Endometrium (tissue), 2 donors: ENCODE measurements around the gene SIRT6.
"Not testable (repeated sequence)": the region's sequence is repeated elsewhere in the genome, so short reads cannot be mapped to it uniquely, and the experiment has no call there.

Experiments used
- FAIRE-seq: peaks from 2 replicates; lab custom pipeline; 2012; peaks lifted over from hg19 to GRCh38; lab: Jason Lieb, UNC
- donor health status: control.
- donor health status: control.

SIRT6 gene

DNA sequence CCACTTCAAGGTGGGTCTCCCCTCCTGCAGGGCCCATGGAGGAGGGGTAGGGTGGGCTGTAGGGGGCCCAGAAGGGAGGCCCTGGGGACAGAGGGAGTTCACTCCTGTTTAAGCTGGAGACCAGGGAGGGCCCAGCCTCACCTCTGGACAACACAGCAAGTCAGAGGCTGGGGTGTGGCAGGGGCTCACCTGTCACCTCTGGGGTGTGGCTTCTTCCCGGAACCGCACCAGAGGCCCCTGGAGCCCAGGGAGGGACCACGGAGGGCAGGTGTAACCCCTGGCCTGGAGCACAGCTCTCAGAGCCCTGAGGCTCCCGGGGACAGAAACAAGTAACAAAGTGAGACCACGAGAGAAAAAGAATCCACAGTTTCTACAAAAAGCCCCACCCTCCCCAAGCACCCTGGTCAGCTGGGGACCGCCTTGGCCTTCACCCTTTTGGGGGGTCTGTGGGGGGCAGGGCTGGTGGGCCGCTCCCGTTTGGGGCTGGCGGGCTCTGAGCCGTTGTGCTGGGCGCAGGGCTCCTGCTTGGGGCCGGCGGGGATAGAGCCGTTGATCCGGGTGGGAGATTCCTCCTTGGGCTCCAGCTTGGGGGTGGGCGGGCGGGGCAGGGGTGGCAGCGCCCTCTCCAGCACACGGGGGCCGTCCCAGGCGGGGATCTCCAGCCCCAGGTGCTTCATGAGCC lies 8.0 kb downstream of the SIRT6 start:
- no peak for FAIRE-seq

DNA sequence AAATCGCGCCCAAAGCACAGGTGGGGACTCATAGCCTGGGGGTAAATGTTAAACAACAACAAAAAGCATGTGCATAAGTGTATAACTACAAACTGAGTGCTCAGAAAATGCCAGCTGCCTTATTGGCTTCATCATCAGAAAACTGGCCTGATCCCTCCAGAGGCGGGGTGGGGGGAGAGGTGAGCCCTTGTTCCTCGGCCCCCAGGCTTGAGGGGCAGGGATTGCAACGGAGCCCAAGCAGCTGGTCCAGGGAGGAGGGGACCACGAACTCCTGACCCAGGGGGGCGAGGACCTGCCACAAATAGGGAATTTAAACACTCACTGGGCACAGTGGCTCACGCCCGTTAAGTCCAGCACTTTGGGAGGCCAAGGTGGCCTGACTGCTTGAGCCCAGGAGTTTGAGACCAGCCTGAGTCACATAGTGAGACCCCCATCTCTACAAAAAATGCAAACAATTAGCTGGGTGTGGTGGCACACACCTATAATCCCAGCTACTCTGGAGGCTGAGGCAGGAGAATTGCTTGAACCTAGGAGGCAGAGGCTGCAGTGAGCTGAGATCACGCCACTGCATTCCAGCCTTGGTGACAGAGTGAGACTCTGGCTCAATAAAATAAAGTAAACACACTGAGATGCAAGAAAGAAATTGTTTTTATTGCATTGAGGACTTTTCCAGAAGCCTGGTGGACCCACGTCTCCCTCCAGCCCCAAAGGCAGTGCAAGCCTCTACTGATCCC lies 8.7 kb downstream of the SIRT6 start:
- no peak for FAIRE-seq

DNA sequence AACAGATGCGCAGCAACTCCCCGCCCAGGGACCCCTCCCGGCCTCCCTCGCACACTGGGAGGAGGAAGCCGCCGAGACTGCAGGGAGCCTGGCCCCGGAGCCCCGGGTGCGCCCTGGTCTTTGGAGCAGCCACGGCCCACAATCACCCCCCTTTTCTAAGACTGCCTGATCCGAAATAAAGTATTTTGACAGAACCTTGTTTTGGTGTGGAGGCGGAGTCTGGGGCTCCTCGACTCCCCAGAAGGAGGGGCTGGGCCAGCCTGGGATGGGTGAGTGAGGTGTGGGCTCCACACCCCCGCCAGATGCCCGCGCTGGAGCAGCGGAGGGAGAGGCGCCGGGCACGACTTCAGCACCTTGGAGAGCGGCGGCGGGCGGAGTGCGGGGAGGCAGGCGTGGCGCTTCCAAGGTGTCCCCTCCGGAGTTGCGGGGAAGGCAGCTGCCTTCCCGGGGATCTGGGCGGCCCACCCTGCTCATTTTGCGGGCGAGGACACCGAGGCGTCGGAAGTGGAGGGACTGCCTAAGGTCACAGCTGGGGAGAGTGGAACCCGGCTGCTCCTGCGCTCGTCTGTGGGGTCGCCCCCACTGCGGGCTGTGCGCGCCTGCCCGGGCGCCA lies 9.4 kb downstream of the SIRT6 start:
- FAIRE-seq: no peak

DNA sequence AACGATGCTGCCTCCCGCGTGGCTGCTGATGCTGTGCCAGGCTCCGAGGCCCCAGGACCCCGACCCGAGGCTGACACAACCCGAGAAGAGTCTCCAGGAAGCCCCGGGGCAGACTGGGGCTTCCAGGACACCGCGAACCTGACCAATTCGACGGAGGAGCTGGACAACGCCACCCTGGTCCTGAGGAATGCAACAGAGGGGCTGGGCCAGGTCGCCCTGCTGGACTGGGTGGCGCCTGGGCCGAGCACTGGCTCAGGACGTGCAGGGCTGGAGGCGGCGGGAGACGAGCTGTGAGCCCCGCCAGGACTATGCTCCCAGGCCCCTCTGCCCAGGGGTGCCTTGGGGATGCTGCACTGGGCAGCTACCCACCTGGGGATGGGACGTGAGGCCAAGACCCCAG lies 10.7 kb downstream of the SIRT6 start:
- FAIRE-seq: no peak

DNA sequence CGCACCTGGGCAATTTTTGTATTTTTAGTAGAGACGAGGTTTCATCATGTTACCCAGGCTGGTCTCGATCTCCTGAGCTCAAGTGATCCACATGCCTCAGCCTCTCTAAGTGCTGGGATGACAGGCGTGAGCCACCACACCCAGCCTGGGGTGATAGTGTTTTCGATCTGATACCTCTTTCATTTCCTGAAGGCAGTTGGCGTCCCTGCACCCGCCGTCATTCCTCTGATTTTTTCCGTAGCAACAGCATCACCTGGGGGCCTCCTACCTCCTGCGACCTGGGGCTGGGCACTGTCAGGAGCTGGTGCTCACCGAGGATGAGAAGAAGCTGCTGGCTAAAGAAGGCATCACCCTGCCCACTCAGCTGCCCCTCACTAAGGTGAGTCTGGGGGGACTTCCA lies 18.1 kb downstream of the SIRT6 start:
- FAIRE-seq: no peak

DNA sequence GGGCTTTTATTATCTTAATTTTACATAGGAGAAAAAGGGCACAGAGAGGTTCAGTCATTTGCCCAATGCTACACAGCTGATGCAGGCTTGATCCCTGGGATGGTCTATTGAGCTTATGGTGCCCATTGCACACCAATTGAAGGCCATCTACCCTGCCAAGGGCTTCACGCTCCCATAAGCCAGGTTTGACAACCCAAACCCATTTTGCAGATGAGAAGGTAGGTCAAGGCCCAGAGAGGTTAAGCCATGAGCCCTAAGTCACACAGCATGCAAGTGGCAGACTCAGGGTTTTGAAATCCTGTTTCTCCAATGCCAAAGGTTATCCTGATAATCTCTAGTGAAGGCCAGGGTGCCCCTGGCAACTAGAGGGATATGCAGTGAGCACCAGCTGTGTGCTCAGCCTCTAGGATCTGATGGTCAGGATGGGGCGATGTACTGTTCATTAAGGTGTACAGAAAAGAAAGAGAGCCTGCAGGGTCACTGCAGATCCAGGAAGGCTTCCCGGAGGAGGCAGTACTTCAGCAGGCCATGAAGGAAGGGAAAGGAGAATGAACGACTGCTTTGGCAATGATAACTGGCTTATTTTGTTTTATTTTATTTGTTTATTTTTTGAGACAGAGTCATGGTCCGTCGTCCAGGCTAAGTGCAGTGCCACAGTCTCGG lies 20.8 kb downstream of the SIRT6 start:
- no peak for FAIRE-seq

DNA sequence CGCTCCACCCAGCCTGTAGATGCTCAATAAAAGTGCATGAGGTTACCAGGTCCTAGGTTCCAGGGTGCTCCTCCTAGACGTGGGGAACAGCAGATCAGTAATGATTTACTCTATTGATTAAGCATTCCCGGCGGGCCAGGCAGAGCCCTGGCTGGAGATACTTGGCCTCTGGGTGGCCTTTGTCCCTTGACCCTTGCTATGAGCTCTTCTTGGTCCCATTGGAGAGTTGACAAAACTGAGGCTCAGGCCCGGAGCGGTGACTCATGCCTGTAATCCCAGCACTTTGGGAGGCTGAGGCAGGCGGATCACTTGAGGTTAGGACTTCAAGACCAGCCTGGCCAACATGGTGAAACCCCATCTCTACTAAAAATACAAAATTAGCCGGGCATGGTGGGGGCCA lies 24.4 kb downstream of the SIRT6 start:
- FAIRE-seq: not testable (repeated sequence)

DNA sequence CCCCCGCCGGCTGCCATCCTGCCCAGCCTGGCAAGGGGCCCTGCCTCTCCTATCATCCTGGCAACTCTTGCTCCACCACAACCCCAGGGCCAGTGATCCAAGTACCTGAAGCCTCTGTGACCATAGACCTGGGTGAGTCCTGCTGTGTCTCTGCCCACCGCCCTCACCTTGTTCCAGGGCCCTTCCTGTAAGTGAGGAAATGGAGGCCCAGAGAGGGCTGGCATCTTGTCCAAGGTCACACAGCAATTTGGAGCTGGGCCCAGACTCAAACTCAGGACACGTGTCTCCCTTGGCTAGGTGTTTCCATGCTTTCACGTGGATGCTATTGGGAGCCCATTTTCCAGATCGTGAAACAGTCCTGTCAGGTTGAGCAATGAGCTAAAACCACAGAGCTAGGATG lies 25.2 kb downstream of the SIRT6 start:
- FAIRE-seq: no peak

DNA sequence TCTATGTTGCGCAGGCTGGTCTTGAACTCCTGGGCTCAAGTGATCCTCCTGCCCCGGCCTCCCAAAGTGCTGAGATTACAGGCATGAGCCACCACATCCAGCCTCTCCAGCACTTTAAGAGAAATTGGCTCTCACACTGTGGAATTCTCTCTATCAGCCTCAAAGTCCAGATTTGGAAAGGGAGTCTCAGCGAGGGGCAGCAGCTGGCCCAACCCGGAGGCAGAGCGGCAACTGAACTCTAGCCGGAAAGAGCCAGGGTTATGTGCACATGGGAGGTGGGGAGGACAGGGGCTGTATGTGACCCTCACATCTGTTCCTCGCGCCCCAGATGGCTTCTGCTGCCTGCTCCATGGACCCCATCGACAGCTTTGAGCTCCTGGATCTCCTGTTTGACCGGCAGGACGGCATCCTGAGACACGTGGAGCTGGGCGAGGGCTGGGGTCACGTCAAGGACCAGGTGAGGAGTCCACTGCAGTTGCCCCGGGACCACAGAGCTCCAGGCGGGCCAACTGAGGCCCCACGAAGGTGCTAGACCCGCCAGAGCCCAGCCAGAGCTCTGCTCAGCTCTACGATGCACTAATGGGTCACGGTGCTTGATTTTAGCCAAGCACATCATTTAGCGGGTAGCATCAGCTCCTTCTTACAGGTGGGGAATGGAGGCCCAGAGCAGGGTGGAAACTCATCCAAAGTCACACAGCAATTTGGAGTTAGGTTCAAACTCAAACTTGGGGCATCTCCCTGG lies 27.6 kb downstream of the SIRT6 start:
- FAIRE-seq: no peak

DNA sequence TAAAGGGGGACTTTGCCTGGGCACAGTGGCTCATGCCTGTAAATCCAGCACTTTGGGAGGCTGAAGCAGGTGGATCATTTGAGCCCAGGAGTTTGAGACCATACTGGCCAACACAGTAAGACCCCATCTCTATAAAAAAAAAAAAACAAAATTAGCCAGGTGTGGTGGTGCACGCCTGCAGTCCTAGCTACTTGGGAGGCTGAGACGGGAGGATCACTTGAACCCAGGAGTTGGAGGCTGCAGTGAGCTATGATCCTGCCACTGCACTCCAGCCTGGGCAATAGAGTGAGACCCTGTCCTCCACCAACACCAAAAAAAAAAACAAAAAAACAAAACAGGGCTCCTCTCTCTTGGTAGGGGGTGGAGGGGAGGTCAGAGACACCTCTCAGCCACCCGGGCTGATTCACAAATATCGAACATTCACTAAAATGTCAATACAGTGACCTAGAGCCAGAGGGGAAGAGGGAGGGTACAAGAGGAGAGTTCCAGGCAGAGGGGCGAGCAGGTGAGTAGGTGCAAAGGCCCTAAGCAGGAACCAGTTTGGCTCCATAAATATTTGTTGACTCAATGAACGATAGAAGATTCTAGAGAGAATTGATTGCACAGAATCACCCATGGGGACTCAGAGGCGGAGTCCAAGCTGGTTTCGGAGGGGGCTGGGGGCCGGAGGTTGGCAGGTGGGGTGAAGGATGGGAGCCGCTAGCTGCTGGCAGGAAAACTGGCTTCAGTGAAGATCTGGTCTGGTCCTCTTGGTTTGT lies 29.9 kb downstream of the SIRT6 start:
- no peak for FAIRE-seq

DNA sequence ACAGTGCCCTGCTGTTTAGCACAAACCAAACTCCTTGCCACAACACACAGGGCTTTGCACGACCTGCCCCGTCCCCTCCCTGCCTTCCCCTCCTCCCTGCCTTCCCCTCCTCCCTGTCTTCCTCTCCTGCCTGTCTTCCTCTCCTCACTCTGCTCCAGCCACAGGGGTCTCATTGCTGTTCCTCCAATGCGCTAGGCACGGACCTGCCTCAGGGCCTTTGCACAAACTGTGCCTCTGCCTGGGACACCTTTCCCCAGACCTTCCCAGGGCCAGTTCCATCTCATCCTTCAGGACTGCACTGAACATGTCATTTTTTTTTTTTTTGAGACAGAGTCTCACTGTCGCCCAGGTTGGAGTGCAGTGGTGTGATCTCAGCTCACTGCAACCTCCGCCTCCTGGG lies 30.7 kb downstream of the SIRT6 start:
- no peak for FAIRE-seq

DNA sequence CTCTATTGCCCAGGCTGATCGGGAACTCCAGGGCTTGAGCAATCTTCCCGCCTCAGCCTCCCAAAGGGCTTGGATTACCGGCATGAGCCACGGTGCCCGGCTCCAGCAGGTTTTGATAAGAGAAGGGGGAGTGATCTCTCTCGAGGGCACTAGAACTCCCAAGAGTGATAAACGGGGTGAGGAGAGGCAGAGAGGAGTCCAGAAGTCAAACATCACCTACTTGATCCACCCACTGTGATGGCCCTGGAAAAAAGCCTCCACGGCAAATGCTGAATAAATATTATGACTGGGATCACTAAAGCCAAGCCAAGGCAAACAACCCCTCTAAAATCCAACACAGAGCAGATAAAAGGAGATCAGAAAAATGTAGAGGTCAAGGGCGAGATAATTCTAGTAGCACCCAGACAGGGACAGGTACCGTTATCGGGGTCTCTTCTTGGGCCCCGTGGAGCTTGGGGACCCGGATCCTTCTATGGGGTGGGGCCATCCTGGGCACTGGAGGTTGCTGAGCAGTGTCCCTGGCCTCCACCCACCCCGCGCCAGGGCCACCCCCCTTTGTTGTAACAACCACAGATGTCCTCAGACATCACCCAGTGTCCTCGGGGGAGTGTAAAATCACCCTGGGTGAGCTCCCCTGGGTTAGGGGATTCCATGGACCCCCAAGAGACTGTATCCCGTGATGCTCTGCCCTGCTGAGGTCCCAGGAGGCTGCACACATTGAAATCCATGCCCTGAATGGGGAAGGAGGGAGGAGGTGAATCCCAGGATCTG lies 32.7 kb downstream of the SIRT6 start:
- no peak for FAIRE-seq

DNA sequence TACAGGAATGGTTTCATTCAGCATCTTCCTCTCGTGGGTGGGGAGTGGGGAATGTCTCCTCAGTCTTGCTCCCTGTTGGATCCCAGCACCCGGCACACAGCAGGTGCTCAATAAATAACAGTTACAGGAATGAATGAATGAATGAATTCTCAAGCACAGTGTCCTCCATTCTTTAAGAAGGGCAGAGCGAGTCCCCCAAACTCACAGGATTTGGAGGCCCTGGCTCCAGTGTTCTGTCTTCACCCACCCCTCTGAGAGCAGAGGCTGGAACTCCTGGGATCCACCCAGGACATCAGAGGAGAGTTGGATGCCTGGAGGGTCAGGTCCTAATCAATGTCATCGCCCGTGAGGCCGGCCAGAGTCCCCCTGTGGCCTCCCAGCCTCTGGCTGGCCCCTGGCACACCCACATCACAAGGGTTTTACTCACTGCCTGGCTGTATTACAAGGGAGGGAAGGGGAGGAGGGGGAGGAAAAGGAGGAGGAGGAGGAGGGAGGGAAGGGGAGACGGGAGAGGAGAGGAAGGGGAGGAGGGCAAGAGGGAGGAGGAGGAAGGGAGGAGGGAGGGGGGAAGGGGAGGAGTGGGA lies 37.6 kb downstream of the SIRT6 start:
- no peak for FAIRE-seq

DNA sequence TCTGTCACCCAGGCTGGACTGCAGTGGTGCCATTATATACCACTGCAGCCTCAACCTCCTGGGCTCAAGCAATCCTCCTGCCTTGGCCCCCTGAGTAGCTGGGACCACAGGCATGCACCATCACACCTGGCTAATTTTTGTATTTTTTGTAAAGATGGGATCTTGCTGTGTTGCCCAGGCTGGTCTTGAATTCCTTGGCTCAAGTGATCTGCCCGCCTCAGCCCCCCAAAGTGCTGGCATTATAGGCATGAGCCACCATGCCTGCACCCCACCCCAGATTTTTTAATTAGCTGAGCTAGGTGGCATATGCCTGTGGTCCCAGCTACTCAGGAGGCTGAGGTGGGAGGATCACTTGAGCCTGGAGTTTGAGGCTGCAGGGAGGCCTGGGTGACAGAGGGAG lies 39.4 kb downstream of the SIRT6 start:
- FAIRE-seq: not testable (repeated sequence)

DNA sequence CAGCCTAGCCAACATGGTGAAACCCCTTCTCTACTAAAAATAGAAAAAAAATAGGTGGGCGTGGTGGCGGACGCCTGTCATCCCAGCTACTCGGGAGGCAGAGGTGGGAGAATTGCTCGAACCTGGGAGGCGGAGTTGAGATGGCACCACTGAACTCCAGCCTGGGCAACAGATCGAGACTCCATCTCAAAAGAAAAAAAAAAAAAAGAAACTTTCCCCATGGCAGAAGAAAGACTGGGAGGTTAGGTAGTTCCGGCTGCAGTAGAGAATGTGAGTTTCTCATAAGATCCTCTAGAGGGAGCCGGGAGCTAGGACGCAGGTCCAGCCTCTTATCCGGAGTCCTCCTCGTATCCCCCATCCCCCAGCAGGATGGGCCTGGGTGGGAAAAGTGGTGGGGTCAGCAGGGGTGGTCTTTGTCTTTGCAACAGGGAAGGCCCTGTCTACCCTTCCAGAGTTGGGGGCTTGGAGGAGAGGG lies 42.1 kb downstream of the SIRT6 start:
- FAIRE-seq: no peak

DNA sequence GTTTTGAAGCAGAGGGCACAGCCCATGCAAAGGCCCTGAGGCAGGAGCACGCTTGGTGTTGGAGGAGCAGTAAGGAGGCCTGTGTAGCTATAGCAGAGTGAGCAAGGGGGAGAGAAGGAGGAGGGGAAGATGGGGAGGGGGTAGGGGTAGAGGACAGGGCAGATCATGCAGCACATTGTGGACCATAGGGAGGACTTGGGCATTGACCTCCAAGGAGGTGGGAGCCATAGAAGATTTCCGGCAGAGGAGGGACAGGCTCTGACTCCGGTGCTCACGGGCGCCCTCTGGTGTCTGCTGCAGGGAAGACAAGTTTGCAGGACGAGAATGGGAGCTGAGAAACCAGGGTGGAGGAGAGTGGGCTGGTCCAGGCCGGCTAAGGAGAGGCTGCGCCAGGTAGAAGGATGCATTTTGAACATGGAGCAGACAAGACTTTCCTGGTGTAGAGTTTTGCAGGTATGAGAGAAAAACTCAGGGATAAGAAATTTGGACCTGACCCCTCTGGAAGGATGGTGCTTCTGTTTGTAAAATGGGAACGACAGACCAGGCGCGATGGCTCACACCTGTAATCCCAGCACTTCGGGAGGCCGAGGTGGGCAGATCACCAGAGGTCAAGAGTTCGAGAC lies 42.6 kb downstream of the SIRT6 start:
- no peak for FAIRE-seq

DNA sequence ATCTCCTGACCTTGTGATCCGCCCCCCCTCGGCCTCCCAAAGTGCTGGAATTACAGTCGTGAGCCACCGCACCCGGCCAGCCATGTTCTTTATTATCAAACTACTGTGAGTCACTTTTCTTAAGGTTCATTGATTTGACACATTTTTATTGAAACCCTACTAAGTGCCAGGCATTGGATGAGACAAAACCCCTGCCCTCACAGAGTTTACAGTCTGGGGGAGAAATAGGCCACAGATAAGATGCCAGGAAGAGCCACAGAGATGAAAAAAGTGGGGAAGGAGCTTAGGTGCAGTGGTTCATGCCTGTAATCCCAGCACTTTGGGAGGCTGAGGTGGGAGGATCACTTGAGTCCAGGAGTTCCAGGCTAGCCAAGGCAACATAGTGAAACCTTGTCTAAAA lies 43.9 kb downstream of the SIRT6 start:
- no peak for FAIRE-seq

DNA sequence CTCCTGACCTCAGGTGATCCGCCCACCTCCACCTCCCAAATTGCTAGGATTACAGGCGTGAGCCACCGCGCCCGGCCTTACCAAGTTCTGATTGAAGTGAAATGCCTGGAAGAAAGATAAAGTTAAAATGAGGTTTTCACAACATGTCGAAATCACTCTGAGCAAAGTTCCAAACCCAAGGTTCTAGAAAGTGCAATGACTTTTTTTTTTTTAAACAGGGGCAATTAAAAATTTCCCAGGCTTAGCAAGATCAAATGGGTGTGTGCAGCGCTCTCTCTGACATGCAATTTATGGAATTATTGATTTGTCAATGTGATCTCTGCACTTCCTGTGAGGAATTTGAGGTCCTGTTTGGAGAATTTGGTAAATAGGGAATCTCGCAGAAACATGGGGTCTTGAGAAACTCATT lies 45.7 kb downstream of the SIRT6 start:
- FAIRE-seq: no peak

DNA sequence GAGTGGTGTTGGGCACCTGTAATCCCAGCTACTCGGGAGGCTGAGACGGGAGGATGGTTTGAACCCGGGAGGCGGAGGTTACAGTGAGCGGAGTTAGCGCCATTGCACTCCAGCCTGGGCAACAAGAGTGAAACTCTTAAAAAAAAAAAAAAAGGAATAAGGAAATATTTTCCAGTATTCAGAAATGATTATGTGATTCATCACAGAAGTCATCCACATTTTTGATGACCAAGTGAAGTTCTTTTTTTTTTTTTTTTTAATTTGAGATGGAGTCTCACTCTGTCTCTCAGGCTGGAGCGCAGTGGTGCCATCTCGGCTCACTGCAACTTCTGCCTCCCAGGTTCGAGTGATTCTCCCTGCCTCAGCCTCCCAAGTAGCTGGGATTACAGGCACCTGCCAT lies 47.0 kb downstream of the SIRT6 start:
- not testable (repeated sequence) for FAIRE-seq

DNA sequence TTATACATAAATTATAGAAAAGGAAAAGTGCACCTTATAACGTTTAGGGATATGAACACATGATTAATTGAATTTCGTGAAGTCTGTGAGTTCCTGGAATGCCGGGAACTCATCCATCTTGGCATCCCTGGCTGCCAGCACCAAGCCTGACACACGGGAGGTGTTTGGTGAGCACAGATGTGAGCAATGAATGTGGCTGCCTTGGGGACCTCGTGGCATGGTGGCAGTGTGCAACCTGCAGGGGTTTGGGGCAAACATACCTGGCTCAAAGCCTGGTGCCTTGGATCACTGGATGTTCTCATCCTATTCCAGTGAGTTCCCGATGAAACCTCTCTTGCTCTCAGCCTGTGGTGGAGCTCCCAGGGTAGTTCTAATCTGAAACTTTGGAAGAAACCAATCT lies 48.0 kb downstream of the SIRT6 start:
- FAIRE-seq: no peak
